Vagina (tissue), 2 donors: Measurements from ENCODE around the gene ALS2. TPM values are rescaled to one million over a fixed set of nuclear protein-coding genes. Genes with fewer than 3 reads are reported as not detected.

Experiments used
- DNase-seq, 2 donors: peaks; one replicate each; pipeline ENCODE4 v3.0.0-alpha.2; 2017; ENCODE audit errors: extremely low spot score in 2 of 2
- H3K27ac ChIP-seq: fragments of 200-600 bp; sonication (generic); one replicate; pipeline ENCODE4 v1.5.1; 2019
- H3K27me3 ChIP-seq: fragments of 200-600 bp; sonication (generic); one replicate; pipeline ENCODE4 v1.5.1; 2019
- H3K36me3 ChIP-seq, 2 donors: fragments of 200-600 bp; sonication (generic); one replicate each; pipeline ENCODE4 v1.5.1; 2017 to 2019
- H3K4me1 ChIP-seq: fragments of 200-600 bp; sonication (generic); one replicate; pipeline ENCODE4 v1.5.1; 2019
- H3K4me3 ChIP-seq, 2 donors: fragments of 200-600 bp; sonication (generic); 1 replicate in 1 of 2; 2 replicates in 1 of 2; pipeline ENCODE4 v1.5.1; 2016 to 2019
- H3K9me3 ChIP-seq: fragments of 200-600 bp; sonication (generic); one replicate; pipeline ENCODE4 v1.5.1; 2019
- CTCF ChIP-seq, 3 experiments: fragments of 450-650 bp in 2 of 3; fragments of 200-600 bp in 1 of 3; sonication (generic) in 1 of 3; IDR thresholded peaks; one replicate each; pipeline ENCODE4 v1.5.1; 2017 to 2019; ENCODE audit warnings: antibody characterized with exemption in 3 of 3, mild to moderate bottlenecking in 2 of 3, moderate library complexity in 2 of 3
- POLR2A ChIP-seq, 2 donors: fragments of 450-650 bp; IDR thresholded peaks; one replicate each; pipeline ENCODE4 v1.6.1; 2017; ENCODE audit warnings: antibody characterized with exemption in 2 of 2, mild to moderate bottlenecking in 2 of 2, moderate library complexity in 2 of 2
- POLR2AphosphoS5 ChIP-seq, 2 donors: sonication (generic); formaldehyde crosslinking; IDR thresholded peaks; one replicate each; pipeline ENCODE4 v1.9.0; 2017; ENCODE audit warnings: antibody characterized with exemption in 2 of 2, mild to moderate bottlenecking in 2 of 2, low read depth in 1 of 2; ENCODE audit not compliant: insufficient read depth in 1 of 2
- intact Hi-C: fragments of 100-400 bp; cut with DNase I; formaldehyde crosslinking; loops from one replicate; pipeline ENCODE4 v1.15.1; 2023
- total RNA-seq: library from RNA; depleted of rRNA; stranded (reverse); fragments of >200 nt; gene quantifications from one replicate; pipeline ENCODE4 v1.2.3, GENCODE V29; 2016

Gene ALS2
- total RNA-seq, 1 donor from 2014 or later: 9.3 TPM

DNA sequence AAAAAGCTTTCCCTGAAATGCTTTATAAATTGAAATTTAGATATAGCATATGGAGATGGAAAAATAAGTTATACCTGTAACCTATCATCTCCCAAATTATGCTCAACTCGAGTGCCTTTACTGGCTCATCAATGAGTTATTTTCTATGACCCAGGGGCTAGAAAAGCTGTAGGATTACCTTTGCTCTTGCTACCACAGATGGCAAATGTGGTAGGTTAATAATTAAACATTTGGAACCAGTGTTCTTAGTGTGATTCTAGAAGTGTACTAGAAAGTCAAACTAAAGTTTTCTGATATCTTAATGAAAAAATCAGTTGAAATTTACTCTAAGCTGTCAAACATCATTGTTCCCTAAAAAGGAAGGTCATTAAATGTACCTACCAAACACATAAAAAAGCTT, 22.5 kb downstream of the ALS2 start:
- TF ChIP-seq POLR2AphosphoS5 (IDR thresholded peaks at IDR 0.05; ENCODE audit: insufficient read depth in 1 of 2, low read depth in 1 of 2) (no peak), POLR2A (IDR thresholded peaks at IDR 0.05) (no peak), CTCF (IDR thresholded peaks at IDR 0.05) (no peak)
- H3K27ac ChIP-seq: no peak overlapping the region
- no peaks in the 10 kb centered on the region for H3K4me1 ChIP-seq
- no peaks in the 10 kb centered on the region for H3K27me3 ChIP-seq
- H3K36me3 ChIP-seq: peaks cover 2 to 33% of the 10 kb centered on the region in 2 donors
- no peak for DNase-seq
- H3K9me3 ChIP-seq: no peaks in the 10 kb centered on the region
- intact Hi-C loops: no loop called here
- no peak overlapping the region for H3K4me3 ChIP-seq

DNA sequence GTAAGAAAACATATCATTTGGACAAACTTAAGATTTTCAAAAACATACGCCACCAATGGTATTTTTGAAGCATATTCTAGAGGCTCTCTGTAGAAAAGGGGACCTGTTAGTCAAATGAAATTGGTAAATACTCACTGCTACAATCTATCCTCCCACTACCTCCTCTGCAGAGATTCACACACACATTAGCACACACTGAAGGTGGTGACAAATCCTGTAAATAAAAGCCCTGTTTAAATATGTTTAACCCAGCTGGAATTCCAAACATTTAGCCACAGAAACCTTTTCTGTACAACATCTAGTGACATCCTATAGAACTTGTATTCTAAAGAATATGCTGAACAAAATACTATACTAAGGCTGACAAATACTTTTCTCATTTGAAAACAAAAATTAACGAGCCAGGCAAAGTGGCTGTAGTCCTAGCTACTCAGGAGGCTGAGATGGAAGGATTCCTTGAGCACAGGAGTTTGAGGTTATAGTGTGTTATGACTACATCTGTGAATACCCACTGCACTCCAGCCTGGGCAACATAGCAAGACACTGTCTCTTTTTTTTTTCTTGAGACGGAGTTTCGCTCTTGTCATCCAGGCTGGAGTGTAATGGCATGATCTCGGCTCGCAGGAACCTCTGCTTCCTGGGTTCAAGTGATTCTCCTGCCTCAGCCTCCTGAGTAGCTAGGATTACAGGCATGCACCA, 25.9 kb downstream of the ALS2 start:
- Histone ChIP-seq H3K4me1 (no peaks in the 10 kb centered on the region), H3K27ac (no peak overlapping the region), H3K9me3 (no peaks in the 10 kb centered on the region), H3K27me3 (no peaks in the 10 kb centered on the region), H3K4me3 (no peak overlapping the region), H3K36me3 (peaks cover 0 to 17% of the 10 kb centered on the region in 2 donors)
- TF ChIP-seq POLR2AphosphoS5 (IDR thresholded peaks at IDR 0.05; ENCODE audit: insufficient read depth in 1 of 2, low read depth in 1 of 2) (no peak), CTCF (IDR thresholded peaks at IDR 0.05) (no peak), POLR2A (IDR thresholded peaks at IDR 0.05) (no peak)
- intact Hi-C loops: no loop called here
- DNase-seq: no peak

DNA sequence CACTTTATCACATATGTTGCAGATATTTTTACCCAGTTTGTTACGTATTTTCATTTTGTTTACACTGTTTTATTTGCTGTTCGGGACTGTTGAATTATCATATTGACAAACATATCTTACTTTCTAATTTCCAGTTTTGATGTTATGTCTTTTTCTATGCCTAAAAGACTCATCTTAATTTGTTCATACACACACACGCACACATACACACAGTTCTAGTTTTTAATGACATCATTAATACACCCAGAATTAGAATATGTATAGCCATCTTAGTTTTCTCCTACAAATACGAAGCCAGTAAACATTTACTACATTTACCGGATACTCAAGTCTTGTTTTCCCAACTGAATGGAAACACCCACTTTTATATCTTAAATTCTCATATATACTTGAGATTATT, 29.2 kb downstream of the ALS2 start:
- Histone ChIP-seq H3K27ac (no peak overlapping the region), H3K4me1 (no peaks in the 10 kb centered on the region), H3K27me3 (no peaks in the 10 kb centered on the region), H3K36me3 (peaks cover 0 to 26% of the 10 kb centered on the region in 2 donors), H3K9me3 (no peaks in the 10 kb centered on the region), H3K4me3 (no peak overlapping the region)
- TF ChIP-seq POLR2A (IDR thresholded peaks at IDR 0.05): no peak
- no peak for TF ChIP-seq POLR2AphosphoS5 (IDR thresholded peaks at IDR 0.05; ENCODE audit: insufficient read depth in 1 of 2, low read depth in 1 of 2)
- TF ChIP-seq CTCF (IDR thresholded peaks at IDR 0.05): no peak
- intact Hi-C loops: no loop called here
- no peak for DNase-seq

DNA sequence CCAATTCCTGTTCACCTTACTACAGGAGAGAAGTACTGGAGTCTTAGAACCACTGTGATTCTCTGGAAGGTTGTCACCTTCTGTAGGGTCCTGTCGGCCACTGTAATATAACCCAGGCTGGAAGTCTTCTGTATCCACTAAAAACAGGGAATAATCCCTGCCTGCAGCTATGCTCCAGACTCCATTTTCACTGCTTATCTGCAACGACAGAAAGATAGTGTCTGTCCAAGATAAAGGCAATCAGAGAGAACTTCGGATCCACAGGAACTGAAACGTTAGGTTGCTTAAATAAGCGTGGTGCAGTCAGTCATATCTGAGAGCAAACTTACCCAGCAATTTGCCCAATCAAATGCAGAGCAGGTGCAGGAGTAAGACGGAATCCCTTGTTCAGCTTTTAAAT, 34.2 kb downstream of the ALS2 start:
- no peak for DNase-seq
- Histone ChIP-seq H3K27ac (no peak overlapping the region), H3K36me3 (peaks cover 0 to 52% of the 10 kb centered on the region in 2 donors), H3K9me3 (no peaks in the 10 kb centered on the region), H3K27me3 (no peaks in the 10 kb centered on the region), H3K4me1 (no peaks in the 10 kb centered on the region), H3K4me3 (no peak overlapping the region)
- TF ChIP-seq POLR2AphosphoS5 (IDR thresholded peaks at IDR 0.05; ENCODE audit: insufficient read depth in 1 of 2, low read depth in 1 of 2) (no peak), CTCF (IDR thresholded peaks at IDR 0.05) (no peak), POLR2A (IDR thresholded peaks at IDR 0.05) (no peak)
- intact Hi-C loops: no loop called here

DNA sequence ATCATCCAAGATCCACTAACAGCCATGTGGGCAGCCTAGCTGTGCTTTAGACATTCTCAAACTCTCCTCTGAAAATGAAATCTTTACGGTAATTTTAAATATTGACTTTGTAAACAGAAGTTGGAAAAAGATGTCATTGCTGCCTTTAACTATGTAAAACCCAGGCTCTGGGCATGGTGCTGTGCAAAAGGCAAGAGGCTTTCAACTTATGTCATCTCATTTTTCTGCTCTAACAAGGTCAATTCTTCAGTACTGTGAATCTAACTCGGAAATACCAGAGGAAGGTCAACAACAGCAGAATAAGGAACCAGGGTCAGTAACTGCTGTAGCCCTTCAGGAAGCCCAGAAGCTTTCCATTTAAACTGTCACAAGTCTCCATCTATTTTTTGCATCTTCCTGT, 45.2 kb downstream of the ALS2 start:
- H3K27ac ChIP-seq: no peak overlapping the region
- intact Hi-C loops: no loop called here
- H3K4me3 ChIP-seq: no peak overlapping the region
- H3K4me1 ChIP-seq: no peaks in the 10 kb centered on the region
- TF ChIP-seq POLR2AphosphoS5 (IDR thresholded peaks at IDR 0.05; ENCODE audit: insufficient read depth in 1 of 2, low read depth in 1 of 2) (no peak), CTCF (IDR thresholded peaks at IDR 0.05) (no peak), POLR2A (IDR thresholded peaks at IDR 0.05) (no peak)
- H3K27me3 ChIP-seq: no peaks in the 10 kb centered on the region
- no peaks in the 10 kb centered on the region for H3K9me3 ChIP-seq
- H3K36me3 ChIP-seq: peaks cover 0 to 27% of the 10 kb centered on the region in 2 donors
- no peak for DNase-seq
